ENCODE results near the gene EMILIN2. TPM values are rescaled to one million over a fixed set of nuclear protein-coding genes. Genes with fewer than 3 reads are reported as not detected.

The EMILIN2 gene
- total RNA-seq, 3 donors from 2014 or later, result 13.3 to 19.6 (median 18.3) TPM

DNA sequence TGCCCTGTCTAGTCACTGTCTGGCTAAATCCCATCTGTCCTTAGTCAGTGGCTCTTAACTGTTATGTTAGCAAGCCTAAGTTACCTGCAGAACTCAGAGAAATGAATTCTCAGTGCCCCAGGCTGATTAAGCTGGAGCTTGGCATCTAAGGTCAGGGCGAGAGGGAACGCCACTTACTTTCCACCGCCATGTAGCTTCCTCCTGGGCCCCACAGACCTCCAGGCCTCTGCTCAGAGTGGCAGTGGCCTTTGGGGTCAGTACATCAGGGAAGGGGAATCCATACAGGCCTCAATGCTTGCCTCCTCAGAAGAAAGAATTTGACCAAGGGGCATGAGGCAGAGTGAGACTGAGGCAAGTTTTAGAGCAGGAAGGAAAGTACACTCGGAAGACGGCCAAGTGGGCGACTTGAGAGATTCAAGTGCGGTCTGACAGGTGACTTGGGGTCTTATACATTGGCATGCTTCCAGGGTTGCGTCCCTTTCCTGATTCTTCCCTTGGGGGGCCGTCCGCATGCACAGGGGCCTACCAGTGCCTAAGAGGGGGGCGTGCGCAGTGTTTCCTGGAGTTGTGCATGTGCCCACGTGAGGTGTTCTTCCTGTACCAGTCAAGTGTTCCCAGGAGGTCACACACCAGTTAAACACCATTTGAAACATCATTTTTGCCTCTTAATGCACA is 64.1 kb downstream of the EMILIN2 start:
- H3K36me3 ChIP-seq (ENCODE audit: low read depth), result peaks cover 5% of the 10 kb centered on the region
- no peak for ATAC-seq
- no peak for DNase-seq
- peaks cover 6% of the 10 kb centered on the region for H3K4me1 ChIP-seq (ENCODE audit: low read depth)
- H3K4me3 ChIP-seq, result no peak overlapping the region
- intact Hi-C loops (cut with DNase I, micrococcal nuclease), result no loop called here
- no peaks in the 10 kb centered on the region for H3K9me3 ChIP-seq
- TF ChIP-seq, protein P1, sequence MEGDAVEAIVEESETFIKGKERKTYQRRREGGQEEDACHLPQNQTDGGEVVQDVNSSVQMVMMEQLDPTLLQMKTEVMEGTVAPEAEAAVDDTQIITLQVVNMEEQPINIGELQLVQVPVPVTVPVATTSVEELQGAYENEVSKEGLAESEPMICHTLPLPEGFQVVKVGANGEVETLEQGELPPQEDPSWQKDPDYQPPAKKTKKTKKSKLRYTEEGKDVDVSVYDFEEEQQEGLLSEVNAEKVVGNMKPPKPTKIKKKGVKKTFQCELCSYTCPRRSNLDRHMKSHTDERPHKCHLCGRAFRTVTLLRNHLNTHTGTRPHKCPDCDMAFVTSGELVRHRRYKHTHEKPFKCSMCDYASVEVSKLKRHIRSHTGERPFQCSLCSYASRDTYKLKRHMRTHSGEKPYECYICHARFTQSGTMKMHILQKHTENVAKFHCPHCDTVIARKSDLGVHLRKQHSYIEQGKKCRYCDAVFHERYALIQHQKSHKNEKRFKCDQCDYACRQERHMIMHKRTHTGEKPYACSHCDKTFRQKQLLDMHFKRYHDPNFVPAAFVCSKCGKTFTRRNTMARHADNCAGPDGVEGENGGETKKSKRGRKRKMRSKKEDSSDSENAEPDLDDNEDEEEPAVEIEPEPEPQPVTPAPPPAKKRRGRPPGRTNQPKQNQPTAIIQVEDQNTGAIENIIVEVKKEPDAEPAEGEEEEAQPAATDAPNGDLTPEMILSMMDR (IDR thresholded peaks at IDR 0.05), result no peak

DNA sequence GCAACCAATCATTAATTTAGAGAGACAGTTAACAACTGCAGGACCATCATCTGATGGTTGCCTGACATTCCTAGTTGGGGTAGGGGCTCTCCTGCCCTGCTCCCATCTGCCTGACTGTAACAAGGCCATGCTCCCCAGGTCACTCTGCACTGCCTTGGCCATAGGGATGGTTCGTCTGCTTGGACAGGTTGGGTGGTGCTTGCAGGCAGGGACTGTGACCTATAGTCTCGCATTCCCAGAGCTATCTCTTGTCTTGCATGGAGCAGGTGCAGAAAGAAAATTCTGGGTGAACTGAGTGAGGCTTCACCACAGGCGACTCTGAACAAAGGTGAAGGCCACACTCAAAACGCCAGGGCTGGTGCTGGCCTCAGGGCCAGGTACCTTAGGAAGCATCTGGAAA is 64.7 kb downstream of the EMILIN2 start:
- intact Hi-C loops (cut with DNase I, micrococcal nuclease), result no loop called here
- Histone ChIP-seq H3K4me3 (no peak overlapping the region), H3K4me1 (ENCODE audit: low read depth) (peaks cover 10% of the 10 kb centered on the region), H3K9me3 (no peaks in the 10 kb centered on the region), H3K36me3 (ENCODE audit: low read depth) (peaks cover 5% of the 10 kb centered on the region)
- no peak for DNase-seq
- TF ChIP-seq, protein P1 (IDR thresholded peaks at IDR 0.05), result no peak
- no peak for ATAC-seq

DNA sequence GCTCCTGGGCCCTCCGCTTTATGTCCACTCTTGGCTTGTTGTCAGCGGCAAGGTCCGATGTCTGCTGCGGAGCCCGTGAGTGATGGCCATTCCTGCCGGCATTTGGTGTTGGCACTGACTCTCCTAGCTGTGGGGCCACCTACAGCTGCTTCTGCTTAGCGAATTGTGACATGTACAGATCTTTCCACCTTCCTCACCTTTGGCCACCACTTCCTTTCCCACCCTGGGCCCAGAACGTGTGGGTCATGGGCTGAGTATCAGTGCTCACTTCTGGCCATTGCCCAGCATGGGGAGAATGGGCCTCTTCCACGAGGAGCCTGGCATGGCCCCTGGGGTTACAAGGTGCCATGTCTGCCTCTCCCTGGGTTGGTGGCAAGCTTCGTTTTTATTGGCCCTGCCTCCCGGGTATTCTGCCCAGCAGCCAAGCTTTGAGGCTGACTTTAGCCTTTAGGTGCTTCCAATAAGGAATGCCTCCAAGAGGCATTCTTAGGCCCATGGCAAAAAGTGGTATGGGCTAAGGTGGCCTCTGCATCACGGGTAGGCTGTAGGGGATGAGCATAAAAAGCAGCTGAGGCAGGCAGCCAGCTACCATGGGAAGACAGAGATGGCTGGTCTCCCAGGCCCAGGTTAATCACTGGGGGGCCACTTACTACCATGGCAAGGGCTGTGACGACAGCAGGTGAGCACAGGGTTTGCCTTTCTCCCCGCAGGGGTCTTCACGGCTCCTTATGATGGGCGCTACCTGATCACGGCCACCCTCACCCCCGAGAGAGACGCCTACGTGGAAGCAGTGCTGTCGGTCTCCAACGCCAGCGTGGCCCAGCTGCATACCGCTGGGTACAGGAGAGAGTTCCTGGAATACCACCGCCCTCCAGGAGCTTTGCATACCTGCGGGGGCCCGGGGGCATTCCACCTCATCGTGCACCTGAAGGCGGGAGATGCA is 65.8 kb downstream of the EMILIN2 start:
- intact Hi-C loops (cut with DNase I, micrococcal nuclease), result no loop called here
- DNase-seq, result no peak
- no peak for ATAC-seq
- Histone ChIP-seq H3K36me3 (ENCODE audit: low read depth) (peaks cover 5% of the 10 kb centered on the region), H3K4me1 (ENCODE audit: low read depth) (peaks cover 15% of the 10 kb centered on the region), H3K9me3 (no peaks in the 10 kb centered on the region), H3K4me3 (no peak overlapping the region)
- TF ChIP-seq, protein P1 (IDR thresholded peaks at IDR 0.05), result no peak

DNA sequence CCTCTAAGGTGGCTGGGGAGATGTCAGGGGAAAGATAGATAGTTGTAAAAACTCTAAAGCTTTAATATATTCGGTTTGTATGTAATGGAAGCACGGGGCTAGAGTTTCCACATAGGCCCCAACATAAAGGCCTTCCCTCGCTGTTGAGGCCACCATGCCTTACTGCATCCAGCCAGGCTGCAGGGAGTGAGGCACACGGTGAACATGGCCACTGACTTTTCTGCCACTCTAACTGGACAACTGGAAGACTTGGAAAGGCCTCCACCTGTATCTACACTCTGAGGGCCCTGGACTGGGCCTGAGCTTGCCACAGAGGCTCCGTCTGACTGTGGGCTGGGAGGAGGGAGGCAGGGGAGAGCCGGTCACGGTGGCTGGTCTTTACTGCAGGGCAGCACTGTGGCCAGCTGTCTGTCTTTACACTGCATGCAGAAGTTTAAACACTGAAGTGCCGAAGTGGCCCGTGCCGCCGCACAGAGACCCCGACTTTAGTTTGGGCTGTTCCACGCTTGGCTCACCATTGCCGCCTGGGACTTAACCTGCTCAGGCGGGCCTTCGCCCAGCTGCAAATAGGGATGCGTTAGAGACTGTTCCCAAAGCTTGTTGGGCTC is 66.7 kb downstream of the EMILIN2 start:
- H3K4me3 ChIP-seq, result no peak overlapping the region
- peaks cover 5% of the 10 kb centered on the region for H3K36me3 ChIP-seq (ENCODE audit: low read depth)
- H3K9me3 ChIP-seq, result no peaks in the 10 kb centered on the region
- ATAC-seq (no peak), DNase-seq (no peak)
- H3K4me1 ChIP-seq (ENCODE audit: low read depth), result peaks cover 13% of the 10 kb centered on the region
- TF ChIP-seq, protein P1 (IDR thresholded peaks at IDR 0.05), result no peak
- intact Hi-C loops (cut with DNase I, micrococcal nuclease), result no loop called here

DNA sequence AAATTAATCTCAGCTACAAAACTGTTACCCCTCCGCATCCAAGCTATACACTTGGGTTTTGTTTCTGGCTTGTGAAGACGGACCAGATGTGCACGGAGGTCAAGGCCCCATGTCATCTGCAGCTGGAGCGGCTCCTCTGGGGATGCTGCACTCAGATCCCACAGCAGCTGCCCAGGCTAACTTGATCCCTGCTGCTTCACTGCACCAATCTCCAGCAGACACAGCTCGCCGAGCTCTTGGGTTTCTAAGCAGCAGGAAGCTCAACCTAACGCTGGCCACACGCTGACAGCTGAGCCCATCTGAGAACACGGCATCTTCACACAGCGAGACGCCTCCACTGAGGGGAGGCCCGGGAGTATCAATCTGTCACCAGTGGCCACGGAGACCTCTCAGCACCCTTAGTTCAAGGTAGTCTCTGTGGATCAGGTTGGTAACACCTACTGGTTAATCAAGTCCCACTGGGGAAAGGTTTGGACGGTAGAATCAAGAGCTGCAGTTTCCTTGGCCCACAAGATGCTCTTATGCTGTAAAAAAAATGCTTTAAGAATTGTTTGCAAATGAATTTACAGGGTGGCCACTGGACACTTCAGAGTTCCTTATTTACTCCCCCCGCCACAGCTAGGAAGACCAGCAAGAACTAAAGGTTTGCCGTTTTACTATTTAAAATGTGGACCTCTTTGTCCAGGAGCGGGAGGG is 67.5 kb downstream of the EMILIN2 start:
- Histone ChIP-seq H3K36me3 (ENCODE audit: low read depth) (peaks cover 5% of the 10 kb centered on the region), H3K4me1 (ENCODE audit: low read depth) (peaks cover 13% of the 10 kb centered on the region), H3K4me3 (no peak overlapping the region), H3K9me3 (no peaks in the 10 kb centered on the region)
- ATAC-seq (no peak), DNase-seq (no peak)
- intact Hi-C loops (cut with DNase I, micrococcal nuclease), result no loop called here
- TF ChIP-seq, protein P1 (IDR thresholded peaks at IDR 0.05), result no peak
